Activated naive CD8-positive, alpha-beta T cell treated with anti-CD3 and anti-CD28 coated beads for 36 hours (primary cell): ENCODE measurements around the gene PDK2. TPM values are rescaled to one million over a fixed set of nuclear protein-coding genes. Genes with fewer than 3 reads are reported as not detected.

Experiments used
- DNase-seq: peaks from one replicate; pipeline ENCODE4 v3.0.0; 2021
- H3K27ac Mint-ChIP-seq: one replicate; pipeline ENCODE4 v1.8.0; 2022; ENCODE audit warnings: mild to moderate bottlenecking, moderate library complexity, mixed read lengths
- H3K27me3 Mint-ChIP-seq: one replicate; pipeline ENCODE4 v1.8.0; 2022; ENCODE audit warnings: mild to moderate bottlenecking, mixed read lengths
- H3K36me3 Mint-ChIP-seq: one replicate; pipeline ENCODE4 v1.8.0; 2021; ENCODE audit warnings: mild to moderate bottlenecking, mixed read lengths
- H3K4me1 Mint-ChIP-seq: one replicate; pipeline ENCODE4 v1.8.0; 2021; ENCODE audit warnings: mixed read lengths
- H3K4me3 Mint-ChIP-seq: one replicate; pipeline ENCODE4 v1.8.0; 2022; ENCODE audit warnings: mild to moderate bottlenecking, moderate library complexity, mixed read lengths
- H3K9me3 Mint-ChIP-seq: one replicate; pipeline ENCODE4 v1.8.0; 2022; ENCODE audit warnings: mixed read lengths
- total RNA-seq, 2 experiments: library from RNA; stranded (reverse); gene quantifications; one replicate each; pipeline ENCODE4 v1.2.3, GENCODE V29; 2021

The PDK2 gene
- total RNA-seq, 2 experiments from 2014 or later: 9.4 to 12.9 TPM

DNA sequence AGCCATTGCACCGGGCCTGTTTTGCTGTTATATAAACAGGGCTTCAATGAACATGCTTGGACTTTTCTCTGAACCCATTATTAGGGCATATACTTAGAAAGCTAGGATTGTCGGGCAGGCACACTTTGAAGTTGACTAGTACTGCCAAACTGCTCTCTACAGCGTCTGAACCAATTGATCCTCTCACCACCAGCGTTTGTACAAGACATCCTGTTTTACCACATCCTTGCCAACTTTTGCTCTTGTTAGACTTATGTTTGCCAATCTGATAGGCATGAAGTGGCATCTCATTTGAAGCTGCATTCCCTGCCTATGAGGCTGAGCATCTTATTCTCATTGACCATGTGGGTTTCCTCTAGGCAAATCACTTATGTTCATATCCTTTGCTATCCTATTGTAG, 62.7 kb downstream of the PDK2 start:
- peaks cover 48% of the 10 kb centered on the region for H3K4me1 Mint-ChIP-seq
- no peak for DNase-seq

DNA sequence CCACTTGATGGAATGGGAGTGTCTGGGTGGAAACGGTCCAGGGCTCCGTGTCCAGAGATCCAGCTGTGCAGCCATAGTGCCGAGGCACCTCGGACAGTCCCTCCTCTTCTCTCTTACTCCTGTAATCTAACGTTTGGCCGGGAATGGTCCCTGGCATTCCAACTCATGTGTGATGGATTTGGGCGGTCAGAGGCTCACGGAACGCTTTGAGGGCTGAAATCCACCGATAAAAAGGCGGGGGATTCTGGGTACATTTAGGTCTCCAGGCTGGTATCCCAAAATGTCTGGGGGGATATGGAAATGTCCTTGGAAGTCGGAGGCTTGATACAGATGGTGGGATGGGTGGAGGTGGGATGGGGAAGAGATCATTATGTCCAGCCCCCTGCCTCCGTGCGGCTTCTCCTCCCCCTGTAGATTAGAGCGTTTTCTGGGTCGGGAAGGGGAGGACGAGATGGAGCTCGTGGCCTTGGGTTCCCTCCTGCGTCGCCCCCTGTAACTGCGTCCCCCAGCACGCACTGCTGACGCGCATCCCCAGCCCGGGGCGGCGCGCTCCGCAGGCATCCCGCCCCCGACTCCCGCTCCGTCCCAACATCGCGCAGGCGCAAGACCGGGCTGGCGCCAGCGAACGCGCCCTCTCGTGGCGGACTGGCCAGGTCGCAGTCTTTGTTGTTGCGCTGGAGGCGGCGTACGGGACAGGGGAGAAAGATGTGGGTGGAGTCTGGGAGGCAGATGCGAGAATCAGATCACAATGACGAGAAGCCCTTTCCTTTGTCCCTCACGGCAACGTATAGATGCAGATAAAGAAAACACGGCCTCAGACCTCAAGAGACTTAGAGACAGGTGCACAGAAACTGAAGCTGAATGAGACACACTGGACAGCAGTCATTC, 66.1 kb downstream of the PDK2 start:
- no peaks in the 10 kb centered on the region for H3K27me3 Mint-ChIP-seq
- peak overlapping the region; percentile 83 for H3K4me3 Mint-ChIP-seq
- H3K4me1 Mint-ChIP-seq: peaks cover 43% of the 10 kb centered on the region
- DNase-seq: peak; percentile 99
- H3K27ac Mint-ChIP-seq: peak overlapping the region; percentile 96
- H3K9me3 Mint-ChIP-seq: peaks cover 4% of the 10 kb centered on the region
- peaks cover 3% of the 10 kb centered on the region for H3K36me3 Mint-ChIP-seq

More for the DNA sequence above, 62.7 kb downstream of the PDK2 start:
- H3K36me3 Mint-ChIP-seq: peaks cover 3% of the 10 kb centered on the region
- no peak overlapping the region for H3K4me3 Mint-ChIP-seq
- H3K9me3 Mint-ChIP-seq: peaks cover 4% of the 10 kb centered on the region
- no peaks in the 10 kb centered on the region for H3K27me3 Mint-ChIP-seq
- no peak overlapping the region for H3K27ac Mint-ChIP-seq

Other genes with a start within 250 kb of the PDK2 start
- gene TAC4, start 247.3 kb upstream of the PDK2 start, total RNA-seq: not detected
- under 1 TPM; 0.62 to 0.70 TPM for gene DLX4, start 126.2 kb upstream of the PDK2 start, total RNA-seq
- under 1 TPM; 0.16 to 0.19 TPM for gene DLX3, start 100.1 kb upstream of the PDK2 start, total RNA-seq
- gene ITGA3, start 39.2 kb upstream of the PDK2 start, total RNA-seq: 1 to 10 TPM; 3.7 to 5.1 TPM
- under 1 TPM; 0.47 to 0.66 TPM for gene SAMD14, start 34.8 kb downstream of the PDK2 start, total RNA-seq
- 10 to 100 TPM; 50.9 to 52.0 TPM for gene PPP1R9B, start 55.3 kb downstream of the PDK2 start, total RNA-seq
- gene SGCA, start 70.7 kb downstream of the PDK2 start, total RNA-seq: under 1 TPM in 1 of 2 experiments, not detected in 1; 0.38 TPM
- under 1 TPM; 0.72 to 0.78 TPM for gene COL1A1, start 106.3 kb downstream of the PDK2 start, total RNA-seq
- not detected for gene TMEM92, start 179.1 kb downstream of the PDK2 start, total RNA-seq